NCI-H1105 (cell line): Measurements from ENCODE around the gene RGS7.

Experiments
- DNase-seq: peaks from one replicate; lab custom pipeline; 2025; lab: John Stamatoyannopoulos, UW

The RGS7 gene

DNA sequence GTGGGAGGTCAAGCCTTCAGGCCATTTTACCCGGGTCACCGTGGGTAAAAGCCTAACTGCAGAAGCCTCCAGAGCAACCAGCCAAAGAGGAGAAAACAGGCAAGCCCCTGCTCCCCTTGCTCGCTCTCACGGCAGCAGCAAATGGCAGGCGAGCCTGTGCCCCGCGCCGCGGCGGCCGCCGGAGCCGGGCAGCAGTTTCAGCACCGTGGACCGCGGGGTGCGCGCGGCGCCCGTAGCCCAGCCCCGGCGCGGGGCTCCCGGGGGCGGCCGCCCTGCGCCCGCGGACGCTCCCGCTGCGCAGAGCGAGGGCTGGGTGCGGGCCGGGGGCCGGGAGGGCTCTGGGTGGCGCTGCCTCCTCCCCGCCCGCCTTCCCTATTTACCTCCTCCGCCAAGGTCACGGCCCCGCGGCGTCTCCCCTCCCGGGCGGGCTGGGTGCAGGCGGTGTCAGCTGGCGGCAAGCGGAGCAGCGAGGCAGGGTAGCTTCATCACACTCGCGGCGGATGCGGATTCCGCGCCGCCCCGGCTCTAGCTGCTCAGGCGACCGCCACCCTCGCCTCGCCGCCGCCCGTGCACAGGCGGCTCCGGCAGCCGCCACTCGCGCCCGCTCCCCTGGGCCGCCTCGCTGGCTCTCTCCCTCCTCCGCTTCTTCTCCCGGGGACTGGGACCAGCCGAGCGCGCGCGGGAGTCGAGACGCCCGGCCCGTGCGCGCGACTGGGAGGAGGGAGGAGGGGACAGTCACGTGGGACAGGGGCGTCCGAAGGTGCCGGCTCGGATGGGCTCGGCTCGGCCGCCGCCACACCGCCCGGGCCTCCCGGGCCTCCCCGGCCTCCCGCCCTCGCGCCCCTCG, at the start of gene RGS7:
TSS of gene RGS7 (minus strand) at position 687 of the 847 bp plus-strand sequence.
- peak; percentile 52 for DNase-seq

DNA sequence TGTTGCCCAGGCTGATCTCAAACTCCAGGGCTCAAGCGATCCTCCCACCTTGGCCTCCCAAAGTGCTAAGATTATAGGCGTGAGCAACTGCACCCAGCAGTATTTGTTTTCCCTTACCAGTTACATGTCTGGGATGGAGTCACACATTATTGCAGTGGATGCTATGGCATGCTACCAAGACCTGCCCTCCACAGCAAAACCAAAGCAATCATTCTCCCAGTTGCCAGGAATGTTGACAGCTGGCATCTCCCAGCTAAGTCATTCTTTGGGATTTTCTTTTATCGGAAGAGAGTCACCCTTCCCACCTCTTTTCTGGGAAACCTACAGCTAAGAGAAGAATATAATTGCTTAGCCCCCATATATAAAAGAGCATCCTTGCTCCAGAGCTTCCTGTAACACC, 49.4 kb upstream of the RGS7 start:
- DNase-seq: no peak

DNA sequence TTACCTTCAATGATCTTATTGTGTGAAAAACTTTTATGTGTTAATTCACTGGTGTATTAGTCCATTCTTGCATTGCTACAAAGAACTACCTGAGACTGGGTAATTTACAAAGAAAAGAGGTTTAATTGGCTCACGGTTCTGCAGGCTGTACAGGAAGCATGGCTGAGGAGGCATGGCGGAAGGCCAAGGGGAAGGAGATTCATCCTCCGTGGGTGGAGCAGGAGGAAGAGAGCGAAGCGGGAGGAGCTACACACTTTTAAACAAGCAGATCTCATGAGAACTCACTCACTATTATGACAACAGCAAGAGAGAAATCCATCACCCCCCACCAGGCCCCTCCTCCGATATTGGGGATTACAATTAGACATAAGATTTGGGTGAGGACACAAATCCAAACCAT, 44.2 kb upstream of the RGS7 start:
- DNase-seq: no peak

DNA sequence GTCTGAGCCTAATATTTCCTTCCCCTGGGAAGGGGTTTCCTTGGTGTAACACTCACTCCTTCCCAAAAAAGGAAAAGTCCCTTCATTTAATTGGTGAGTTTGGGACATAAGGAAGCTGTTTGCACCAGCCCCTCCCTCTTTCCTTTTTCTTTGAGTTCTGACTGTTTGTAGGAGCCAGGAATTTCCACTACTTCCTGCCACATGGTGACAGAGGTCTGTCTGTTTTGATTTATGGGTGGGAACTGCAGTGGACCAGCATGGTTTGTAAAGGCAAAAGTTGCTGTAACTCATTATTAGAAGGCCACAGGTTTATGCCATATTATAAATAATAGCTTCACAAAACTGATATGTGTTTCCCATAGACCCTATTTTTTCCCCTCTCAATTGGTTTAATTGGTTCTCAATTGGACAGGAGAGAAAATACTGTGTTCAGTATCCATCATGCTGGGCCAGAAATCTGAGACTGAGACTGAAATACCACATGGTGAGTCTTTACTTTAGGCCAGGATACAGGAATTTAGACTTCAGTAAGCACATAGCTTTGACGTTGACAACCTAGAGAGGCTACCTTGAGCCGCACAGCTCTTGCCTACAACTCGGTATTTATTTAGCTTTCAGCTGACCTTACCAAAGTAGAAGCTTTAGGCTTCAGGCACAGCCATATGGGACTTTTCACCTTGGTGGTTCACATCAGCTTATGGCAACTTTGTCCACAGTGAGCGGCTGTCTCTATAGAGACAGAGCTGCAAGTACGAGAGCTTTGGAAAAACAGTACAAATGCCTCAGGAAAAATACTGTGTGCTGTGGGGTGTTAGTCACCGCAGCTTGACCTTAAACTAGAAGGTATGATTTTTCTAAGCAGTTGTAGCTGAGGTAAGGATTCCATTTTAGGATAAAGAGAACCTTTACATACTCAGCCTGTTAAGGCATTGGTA, 40.0 kb upstream of the RGS7 start:
- no peak for DNase-seq

DNA sequence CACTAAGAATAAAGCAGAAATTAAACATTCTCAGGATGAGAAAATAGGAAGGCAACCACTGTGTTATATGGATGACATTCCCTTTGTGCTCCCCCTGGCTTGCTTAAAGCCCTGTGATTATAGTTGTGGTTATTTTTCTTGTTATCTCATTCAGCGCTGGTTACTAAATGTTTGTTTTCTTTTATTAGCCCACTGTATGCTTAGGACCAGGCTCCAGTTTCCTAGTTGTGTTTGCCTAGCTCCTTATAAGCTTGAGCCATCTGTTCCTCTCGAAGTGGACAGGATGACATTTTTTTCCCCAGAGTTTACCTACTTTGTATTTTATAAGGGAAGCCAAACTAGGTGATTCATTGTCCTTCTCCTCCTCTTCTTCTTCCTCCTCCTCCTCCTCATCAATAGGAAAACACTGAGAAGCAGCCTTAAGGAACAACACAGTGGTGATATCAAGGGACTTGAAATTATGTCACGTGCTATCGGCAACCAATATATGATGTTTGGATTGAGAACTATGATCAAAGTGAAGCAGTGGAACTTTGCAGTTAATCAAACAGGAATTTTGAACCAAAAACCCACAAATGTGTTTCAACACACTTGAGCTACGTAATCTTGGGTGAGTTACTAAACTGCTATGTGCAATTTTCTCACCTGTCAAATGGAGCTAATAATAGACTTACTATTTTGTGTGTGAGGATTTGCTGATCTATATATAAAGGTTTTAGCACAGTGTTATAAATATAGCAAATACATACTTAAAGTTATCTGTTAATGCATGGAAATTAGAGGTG, 35.1 kb upstream of the RGS7 start:
- DNase-seq: no peak

DNA sequence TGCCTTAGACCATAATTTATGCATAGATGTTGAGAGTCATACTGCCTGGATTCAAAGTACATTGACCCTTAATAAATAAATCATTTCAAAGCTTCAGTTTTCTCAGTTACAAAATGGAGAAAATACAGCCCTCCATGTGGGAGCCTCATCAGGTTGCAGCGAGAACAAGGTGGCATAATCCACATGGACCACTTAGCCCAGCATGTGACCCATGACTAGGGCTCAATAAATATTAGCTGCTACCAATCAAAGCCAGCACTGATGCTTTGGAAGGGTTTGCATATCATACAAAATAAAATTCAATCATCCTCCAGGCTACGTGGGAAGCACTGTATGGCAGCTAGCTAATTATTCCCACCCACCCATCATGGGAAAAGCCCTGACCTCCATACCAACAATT, 33.5 kb upstream of the RGS7 start:
- no peak for DNase-seq

DNA sequence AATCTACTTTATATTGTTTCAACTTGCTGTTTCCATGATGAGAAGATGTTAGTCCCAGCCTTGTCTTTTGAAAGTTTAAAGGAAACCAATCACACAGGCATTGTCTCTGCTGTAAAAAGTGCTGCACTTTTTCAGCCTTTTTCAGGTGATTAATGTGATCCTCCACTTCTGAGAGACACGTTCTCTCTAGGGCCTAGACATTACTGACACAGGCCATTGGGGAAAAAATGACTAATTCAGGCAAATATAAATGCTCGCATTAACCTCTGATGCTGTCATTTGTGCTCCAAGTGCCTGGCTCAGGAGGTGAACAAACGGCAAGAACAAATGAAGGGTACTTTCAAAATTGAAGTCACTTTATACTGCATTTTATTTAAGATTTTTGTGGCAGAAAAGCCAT, 32.4 kb upstream of the RGS7 start:
- DNase-seq: no peak

DNA sequence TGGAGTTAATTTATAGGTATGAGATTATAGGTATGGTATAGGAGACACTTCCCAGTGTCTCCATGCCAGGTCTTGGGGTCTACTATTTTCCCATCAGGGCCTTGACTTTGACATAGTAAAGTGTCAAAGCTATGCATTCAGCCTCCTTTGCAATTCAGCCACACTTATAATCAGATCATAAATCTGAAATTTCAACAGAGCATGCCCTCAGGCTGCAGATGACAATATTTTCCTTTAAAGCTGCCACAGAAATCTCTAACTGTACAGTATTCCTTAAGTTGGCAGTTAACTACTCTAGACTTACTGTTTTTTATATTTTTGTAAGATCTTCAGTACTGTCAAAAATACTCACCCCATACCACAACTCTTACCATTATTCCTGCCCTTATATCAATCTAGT, 30.2 kb upstream of the RGS7 start:
- DNase-seq: no peak

DNA sequence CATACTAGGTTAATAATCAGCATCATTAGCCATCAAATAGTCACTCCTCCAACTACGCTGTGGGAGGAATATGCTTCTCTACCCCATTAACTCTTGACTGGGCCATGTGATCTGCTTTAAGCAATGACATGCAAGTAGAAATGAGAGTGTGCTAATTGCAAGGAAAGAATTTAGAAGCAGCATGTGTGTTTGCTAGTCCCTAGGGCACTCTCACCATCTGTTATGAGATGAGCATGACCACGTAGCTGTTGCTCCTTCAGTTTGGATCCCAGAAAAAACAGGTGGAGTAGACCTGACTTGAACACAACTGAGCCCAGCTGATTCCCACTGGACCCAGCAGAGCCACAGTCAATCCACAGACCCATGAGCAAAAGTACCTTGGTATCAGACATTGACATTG, 19.7 kb upstream of the RGS7 start:
- DNase-seq: no peak

DNA sequence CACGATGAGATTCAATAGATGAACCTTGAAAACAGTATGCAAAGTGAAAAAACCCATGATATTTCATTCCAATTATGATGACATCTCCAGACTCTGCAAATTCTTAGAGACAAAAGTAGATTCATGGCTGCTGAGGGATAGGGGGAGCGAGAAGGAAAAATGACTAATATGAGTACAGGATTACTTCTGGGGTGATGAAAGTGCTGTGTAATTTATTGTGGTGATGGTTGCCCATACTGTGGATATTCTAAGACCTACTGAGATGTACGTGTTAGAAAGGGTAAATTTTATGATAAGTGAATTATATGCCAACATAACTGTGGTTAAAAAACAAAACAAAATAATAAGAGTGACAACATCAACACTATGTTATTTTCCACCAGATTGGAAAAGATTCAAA, 18.9 kb upstream of the RGS7 start:
- no peak for DNase-seq

DNA sequence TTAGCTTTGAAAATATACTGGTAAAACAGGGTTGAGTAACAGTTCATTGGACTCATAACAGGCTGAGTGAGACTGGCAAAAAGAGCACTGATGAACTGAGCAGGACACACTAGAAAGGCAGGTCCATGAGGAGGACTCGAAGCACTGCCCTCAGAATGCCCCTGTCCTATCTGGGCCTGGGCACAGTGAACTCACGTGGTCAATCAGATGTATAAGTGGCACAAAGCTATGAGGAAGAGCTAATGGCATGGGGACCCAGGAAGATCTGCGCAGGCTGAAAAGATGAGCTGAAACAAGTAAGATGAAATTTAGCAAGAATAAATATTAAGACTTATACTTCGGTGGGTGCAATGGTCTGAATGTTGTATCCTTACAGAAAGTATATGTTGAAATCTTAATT, 9.2 kb upstream of the RGS7 start:
- DNase-seq: no peak

DNA sequence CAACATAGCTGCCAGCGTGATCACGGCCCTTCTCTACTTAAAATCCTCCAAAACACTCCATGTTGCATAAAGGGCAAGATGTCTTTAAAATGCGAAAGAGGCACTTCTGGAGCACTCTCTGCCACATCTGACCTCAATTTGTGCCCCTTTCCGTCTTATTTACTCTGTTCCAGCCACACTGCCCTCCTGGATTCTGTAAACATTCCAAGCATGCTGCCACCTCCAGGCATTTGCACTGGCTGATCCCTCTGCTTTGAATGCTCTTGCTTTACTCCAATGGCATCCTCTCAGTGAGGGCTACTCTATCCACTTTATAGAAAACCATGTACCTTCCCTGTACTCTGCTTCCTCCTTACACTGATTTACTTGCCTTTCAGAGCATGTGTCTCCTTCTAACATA, 5.3 kb upstream of the RGS7 start:
- no peak for DNase-seq

DNA sequence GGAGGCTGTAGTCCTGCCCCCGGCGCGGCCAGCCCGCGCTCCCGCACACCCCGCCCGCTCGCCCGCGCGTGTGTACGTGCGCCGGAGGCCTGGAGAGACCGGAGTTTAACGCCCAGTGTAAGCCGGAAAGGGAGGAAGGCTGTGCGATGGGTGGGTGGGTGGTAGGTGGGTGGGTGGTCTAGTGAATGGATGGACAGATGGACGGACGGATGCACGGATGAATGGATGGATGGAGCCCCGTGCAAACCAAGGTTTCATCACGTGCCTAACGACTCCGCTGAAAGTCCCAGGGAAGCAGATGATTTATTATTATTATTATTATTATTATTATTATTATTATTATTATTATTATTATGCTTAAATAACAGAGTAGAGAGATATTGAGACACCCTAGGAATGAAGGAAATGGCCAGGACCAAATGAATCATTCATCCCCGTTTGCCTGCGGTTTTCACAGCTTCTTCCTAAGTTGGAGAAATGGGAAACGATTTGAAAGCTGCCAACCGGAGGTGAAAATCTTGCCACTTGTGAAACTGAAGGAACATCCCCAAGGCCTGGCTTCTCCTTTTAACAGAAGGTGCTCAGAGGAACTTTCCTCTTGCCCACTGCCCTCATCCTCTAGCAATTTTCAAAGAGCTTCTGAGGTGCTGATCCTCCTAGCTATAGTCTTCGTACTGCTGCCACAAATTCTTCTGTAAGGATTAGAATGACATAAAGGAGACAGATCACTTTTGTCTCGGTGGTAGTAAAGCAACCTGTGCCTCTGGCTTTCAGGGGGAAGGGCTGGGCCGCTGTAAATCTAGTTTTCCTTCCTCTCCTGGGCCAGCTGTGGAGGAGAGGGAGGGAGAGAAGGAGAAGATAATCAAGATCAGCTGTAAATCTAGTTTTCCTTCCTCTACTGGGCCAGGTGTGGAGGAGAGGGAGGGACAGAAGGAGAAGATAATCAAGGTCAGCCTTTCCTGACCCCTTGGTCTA, 648 bp upstream of the RGS7 start:
- no peak for DNase-seq

DNA sequence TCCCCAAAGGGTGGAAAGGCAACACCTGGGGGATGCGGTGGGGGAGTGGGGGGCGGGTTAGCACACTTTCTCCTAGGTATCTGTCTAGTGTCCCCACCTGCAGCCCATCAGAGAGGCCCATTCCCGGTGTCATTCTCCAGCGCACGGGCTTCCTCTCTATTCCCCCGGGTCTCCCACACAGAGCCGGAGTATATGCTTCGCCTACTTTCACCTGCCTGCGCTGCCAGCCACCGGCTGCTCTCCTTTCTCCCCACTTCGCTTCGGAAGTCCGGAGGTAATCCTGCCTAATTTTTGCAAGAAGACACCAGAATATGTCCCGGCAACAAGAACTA, 852 bp downstream of the RGS7 start:
- DNase-seq: peak; percentile 16

DNA sequence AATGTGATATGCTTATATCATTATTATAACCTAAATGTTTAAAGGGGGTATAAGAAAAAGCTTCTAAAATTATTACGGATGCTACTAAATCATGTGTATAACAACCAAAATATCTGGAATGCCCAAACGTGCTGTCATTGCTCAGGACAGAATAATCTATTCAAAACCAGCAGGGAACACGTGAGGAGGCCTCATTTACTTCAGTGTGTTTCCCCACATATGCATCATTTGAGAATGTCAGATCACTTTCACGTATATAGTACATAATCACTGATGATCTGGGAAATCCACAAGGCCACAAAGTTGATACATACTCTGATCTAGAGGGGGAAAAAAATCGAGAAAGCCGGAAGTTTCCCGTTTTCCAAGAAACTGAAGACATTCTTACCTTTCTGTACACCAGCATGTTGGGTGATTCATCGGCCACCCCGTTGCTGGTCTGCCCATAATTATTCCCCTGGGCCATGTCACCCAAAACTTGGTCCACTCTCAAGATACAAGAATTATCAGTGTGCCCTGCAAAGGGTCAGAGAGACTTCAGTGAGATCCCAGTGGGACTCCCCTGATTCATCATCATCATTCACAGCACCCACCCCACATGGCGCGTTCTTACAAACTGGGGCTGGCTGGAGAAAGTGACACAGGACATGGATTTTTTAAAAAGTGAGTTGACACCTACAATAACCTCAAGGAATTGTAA, 1.5 kb downstream of the RGS7 start:
- no peak for DNase-seq

DNA sequence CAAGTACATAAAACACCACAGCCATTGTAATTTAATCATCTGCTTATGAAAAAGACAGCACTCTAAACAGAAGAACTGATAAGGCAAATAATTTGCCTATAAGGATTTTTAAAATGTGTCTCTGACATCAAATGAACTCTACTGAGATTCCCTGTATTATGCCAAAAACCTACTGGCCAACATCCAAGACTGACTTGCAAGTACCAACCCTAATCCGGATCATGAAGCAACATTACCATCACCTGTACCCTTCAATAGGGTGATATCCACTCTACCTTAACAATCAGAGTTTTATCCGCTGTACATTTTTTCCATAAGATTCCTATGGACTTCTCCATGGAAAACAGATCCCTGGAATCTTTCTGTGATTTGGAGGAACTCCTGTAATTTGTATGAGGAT, 4.6 kb downstream of the RGS7 start:
- DNase-seq: no peak

DNA sequence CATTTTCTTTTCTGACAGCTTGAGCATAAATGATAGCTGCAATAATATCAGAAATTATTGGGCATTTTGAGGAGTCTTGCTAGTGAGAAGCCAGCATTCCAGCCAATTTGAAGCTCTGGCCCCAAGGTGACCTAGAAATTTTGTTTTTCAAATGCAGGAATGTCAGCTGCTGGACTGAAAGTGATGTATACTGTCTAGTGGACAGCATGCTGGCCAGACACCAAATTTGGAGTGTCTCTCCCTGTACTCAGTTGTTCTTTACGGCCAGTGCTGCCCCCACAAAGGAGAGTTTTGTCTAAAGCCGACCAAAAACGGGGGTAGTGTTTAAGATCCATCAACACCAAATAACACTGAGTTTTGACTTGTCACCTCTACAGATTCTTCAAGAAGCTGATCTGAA, 5.2 kb downstream of the RGS7 start:
- DNase-seq: no peak

DNA sequence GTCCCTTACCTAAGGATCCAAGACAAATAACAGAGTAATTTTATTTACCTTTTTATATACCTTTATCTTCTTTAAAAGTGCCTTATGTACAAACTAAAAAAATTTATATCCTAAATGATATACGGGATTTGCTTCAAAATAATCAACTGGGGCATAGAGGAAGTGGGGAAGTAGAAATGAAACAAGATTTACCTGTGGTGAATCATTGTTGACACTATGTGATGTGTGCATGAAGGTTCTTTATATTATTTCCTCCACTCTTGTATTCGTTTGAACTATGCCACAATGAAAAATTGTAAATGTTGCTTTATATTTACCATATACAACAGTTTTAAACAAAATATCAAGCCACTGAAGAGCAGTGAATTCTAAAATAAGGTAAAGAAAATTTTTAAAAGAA, 13.0 kb downstream of the RGS7 start:
- no peak for DNase-seq

DNA sequence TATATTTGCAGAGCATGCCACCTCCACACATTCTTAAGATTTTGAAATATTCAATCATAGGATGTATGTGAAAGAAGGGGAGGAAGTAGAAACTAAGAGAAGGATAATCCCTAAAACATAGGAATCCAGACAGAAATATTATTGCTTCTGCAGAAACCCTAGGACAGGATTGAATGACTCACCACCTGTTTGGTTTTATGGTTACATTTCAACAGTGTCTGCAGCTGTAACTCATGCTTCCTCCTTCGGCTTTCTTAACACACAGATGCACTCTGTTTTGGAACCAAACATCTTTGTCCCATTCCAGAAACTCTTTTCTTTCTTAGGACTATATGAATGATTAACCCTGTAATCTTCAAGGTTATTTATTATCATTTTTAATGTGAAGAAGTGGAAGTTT, 20.7 kb downstream of the RGS7 start:
- no peak for DNase-seq

DNA sequence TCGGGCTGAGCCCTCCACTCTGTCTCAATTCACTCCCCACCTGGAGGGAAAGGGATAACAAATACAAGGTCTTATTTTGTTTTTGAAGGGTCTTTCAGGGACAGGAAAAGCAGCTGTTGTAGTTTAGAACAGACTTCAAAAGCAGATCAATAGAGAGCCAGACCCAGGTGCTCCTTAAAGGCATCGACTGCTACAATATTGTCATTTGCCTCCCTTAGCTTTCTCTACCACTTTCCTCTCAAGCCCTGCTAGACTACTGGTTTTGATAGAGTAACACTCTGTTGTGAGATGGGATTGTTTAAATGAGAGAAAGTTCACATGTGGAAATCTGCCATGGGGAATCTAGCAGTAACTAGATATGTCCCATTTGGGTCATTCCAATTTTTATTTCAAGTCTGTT, 24.0 kb downstream of the RGS7 start:
- DNase-seq: no peak

DNA sequence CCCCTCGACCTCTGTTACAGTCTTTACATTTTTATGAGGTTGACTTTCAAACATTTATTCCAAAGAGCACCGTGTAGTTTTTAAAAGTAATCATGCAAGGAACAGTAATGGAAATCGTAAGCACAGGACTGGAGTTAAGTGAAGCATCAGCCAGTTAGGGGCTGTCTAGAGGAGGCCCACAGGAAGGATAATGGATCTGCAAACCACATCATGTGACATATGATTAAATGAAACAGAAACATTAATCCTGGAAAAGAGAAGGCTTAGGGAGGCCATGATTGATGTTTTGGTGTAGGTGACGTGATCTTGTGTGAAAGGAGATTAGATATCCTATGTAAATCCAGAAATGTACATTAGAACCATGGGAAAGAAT, 25.0 kb downstream of the RGS7 start:
- DNase-seq: no peak
